PC-3 (cell line): ENCODE measurements around the gene AKT1.

ENCODE experiments used
- EZH2 ChIP-seq: fragments of 300-600 bp; sonication (generic); IDR thresholded peaks from one replicate; pipeline ENCODE4 v1.6.1; 2017; ENCODE audit warnings: antibody characterized with exemption, mild to moderate bottlenecking, low read length; ENCODE audit not compliant: unreplicated experiment
- EZH2phosphoT487 ChIP-seq: fragments of 300-600 bp; sonication (generic); IDR thresholded peaks from 2 replicates; pipeline ENCODE4 v1.6.1; 2018; ENCODE audit warnings: mild to moderate bottlenecking, antibody characterized with exemption, low read length, borderline replicate concordance
- TF ChIP-seq, protein P1 (sequence below): fragments of 300-600 bp; sonication (generic); conservative IDR thresholded peaks from 2 replicates; pipeline ENCODE4 v1.5.1; 2017; ENCODE audit warnings: antibody characterized with exemption, low read depth, mild to moderate bottlenecking, low read length

DNA sequence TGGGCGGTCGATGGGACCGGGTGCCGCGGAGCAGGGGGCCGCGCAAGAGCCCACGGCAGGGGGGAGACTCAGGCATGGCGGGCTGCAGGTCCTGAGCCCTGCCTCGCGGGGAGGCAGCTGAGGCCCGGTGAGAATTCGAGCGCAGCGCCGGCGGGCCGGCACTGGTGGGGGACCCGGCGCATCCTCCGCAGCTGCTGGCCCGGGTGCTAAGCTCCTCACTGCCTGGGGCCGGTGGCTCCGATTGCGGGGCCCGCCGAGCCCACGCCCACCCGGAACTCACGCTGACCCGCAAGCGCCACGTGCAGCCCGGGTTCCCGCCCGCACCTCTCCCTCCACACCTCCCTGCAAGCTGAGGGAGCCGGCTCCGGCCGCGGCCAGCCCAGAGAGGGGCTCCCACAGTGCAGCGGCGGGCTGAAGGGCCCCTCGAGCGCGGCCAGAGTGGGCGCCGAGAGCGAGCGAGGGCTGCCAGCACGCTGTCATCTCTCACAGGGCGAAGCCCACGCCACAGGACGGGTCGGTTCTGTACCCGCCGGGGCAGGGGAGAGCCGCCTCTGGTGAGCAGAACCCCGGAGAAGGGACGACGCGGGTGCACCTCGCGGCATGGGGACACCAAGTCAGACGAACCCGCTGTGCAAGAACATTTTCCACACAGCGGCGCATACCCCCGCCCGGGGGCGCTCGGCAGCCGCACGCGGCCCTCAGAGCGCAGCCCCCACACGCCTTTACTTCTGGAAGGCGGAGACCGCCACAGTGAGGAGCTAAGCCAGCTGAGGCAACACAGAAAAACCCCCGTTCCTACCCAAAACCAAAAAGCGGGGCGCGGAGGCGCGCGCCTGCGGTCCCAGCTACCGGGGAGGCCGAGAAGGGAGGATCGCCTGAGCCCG is 43.8 kb downstream of the AKT1 start:
- TF ChIP-seq, protein P1, sequence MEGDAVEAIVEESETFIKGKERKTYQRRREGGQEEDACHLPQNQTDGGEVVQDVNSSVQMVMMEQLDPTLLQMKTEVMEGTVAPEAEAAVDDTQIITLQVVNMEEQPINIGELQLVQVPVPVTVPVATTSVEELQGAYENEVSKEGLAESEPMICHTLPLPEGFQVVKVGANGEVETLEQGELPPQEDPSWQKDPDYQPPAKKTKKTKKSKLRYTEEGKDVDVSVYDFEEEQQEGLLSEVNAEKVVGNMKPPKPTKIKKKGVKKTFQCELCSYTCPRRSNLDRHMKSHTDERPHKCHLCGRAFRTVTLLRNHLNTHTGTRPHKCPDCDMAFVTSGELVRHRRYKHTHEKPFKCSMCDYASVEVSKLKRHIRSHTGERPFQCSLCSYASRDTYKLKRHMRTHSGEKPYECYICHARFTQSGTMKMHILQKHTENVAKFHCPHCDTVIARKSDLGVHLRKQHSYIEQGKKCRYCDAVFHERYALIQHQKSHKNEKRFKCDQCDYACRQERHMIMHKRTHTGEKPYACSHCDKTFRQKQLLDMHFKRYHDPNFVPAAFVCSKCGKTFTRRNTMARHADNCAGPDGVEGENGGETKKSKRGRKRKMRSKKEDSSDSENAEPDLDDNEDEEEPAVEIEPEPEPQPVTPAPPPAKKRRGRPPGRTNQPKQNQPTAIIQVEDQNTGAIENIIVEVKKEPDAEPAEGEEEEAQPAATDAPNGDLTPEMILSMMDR: no peak
- TF ChIP-seq EZH2 (no peak), EZH2phosphoT487 (no peak)
